ENCODE data around the gene H2AZ1.

GRCh38 chr4:99998062-99998867, 48.2 kb upstream of the H2AZ1 start:
- TF ChIP-seq POLR2AphosphoS5 (IDR thresholded peaks at IDR 0.05) (no peak), CTCF (IDR thresholded peaks at IDR 0.05; ENCODE audit: poor library complexity, severe bottlenecking) (peak; percentile 78), EZH2 (IDR thresholded peaks at IDR 0.05; ENCODE audit: borderline replicate concordance, insufficient read depth, low read length, poor library complexity, severe bottlenecking) (no peak)
